HG02938 (cell line): ENCODE measurements around the gene TSSK2.
"Not testable (repeated sequence)": the region's sequence is repeated elsewhere in the genome, so short reads cannot be mapped to it uniquely, and the experiment has no call there.

Source experiments
- ATAC-seq: cut with Tn5 transposase; IDR thresholded peaks from one replicate; pipeline ENCODE4 v1.9.1; 2021; ENCODE audit warnings: mild to moderate bottlenecking, moderate library complexity; ENCODE audit not compliant: unreplicated experiment

TSSK2 gene

GRCh38 chr22:19130959-19131684 is at the start of gene TSSK2:
TSS of gene TSSK2 (plus strand) at chr22:19131308. CDS start at chr22:19131400, 92 bp downstream.
- no peak for ATAC-seq

- ATAC-seq, result no peak
Observed at GRCh38 chr22:19081351-19081750, 49.8 kb upstream of the TSSK2 start.

DNA sequence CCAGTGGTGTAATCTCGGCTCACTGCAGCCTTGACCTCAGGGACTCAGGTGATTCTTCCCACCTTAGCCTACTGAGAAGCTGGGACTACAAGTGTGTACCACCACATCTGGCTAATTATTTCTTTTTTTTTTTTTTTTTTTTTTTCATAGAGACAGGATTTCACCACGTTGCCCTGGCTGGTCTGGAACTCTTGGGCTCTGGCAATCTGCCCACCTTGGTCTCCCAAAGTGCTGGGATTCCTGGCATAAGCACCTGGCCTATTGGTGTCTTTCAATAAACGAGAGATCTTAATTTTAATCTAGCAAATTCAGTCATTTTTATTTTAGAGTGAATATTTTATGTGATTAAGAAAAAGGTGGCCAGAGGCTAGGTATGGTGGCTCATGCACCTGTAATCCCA is 49.0 kb upstream of the TSSK2 start:
- ATAC-seq, result no peak

- no peak for ATAC-seq
Observed at GRCh38 chr22:19082793-19083192, 48.3 kb upstream of the TSSK2 start.

GRCh38 chr22:19084126-19084525 is 47.0 kb upstream of the TSSK2 start:
- ATAC-seq, result not testable (repeated sequence)

- ATAC-seq, result not testable (repeated sequence)
Observed at GRCh38 chr22:19084586-19084985, 46.5 kb upstream of the TSSK2 start.

- ATAC-seq, result no peak
Observed at GRCh38 chr22:19085233-19085718, 45.8 kb upstream of the TSSK2 start.

DNA sequence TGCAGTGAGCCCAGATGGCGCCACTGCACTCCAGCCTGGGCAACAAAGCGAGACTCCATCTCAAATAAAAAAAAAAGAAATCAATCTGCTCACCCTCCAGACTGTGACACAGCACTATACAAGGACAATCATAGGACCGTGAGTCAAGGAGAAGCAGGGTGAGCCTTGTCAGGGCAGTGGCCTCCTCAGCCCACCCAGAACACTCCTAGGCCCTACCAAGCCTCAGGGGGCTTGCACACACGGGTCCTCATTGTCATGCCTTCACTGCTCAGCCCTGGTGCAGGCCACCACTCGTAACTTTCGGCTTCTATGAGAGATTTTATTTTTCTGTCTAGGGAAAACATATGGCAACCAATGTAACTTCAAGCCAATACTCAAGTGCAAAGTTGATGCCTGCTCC is 44.7 kb upstream of the TSSK2 start:
- no peak for ATAC-seq

DNA sequence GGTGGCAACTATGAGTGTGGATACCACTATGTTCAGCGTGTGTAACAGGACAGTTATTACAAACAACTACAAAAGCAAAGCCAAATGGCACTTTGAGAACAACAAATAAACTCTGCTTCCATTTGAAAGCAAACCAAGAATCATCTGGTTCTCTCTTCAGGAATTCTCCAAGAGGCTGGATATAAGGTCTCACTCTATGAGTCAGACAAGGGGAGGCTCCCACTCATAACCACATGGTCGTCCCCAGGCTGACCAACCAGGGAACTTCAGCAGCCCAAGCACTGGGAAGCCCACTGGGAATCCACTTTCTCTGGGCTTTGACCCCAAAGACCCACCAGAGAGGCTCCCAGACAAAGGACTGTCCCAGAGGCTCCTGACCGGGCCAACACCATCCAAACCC is 44.2 kb upstream of the TSSK2 start:
- ATAC-seq, result no peak

DNA sequence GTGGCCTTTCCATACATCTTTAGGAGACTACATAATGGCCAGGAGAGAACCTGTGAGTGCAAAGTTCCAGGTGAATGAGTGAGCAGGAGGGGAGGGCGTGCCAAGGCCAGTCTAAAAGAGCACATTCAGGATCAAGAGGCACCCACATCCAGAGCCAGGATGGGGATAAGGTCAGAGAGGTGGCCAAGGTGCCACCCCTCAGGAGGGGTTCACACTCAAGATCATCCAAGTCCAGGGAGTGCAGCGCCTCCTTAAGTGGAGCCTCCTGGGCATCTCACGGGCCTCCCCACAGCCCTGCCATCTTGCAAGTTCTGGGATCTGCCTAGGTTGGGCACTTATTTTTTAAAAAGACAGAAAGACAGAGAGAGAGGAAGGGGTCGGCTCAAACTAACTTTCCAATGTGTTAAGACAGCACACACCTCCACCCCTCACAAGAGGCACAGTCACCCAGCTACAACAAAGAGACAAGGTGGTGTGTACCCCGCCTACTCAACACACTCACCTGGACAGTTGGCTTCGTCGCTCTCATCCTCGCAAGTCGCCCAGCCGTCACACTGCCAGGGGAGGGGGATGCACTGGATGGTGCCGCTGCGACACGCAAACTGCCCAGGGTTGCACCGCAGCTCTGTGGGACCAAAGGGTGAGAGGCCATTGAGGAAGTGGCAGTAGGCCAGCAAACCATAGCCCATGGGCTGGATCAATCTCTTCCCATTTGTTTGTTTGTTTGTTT is 42.1 kb upstream of the TSSK2 start:
- no peak for ATAC-seq

DNA sequence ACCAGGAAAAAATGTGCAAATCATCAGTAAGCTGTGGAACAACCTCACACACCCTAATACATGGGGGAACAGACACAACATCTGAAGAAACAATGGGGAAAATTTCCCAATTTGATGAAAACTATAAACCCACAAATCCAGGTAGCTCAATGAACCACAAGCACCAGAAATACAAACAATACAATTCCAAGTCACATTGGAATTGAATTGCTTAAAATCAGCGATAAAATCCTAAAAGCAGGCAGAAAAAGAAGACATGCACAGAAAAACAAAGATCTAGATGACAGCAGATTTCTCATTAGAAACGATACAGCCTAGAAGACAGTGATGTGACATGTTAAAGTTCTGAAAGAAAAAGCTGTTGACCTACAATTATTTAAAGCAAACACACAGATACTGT is 40.9 kb upstream of the TSSK2 start:
- ATAC-seq, result no peak

GRCh38 chr22:19090586-19091127 is 40.5 kb upstream of the TSSK2 start:
- no peak for ATAC-seq

DNA sequence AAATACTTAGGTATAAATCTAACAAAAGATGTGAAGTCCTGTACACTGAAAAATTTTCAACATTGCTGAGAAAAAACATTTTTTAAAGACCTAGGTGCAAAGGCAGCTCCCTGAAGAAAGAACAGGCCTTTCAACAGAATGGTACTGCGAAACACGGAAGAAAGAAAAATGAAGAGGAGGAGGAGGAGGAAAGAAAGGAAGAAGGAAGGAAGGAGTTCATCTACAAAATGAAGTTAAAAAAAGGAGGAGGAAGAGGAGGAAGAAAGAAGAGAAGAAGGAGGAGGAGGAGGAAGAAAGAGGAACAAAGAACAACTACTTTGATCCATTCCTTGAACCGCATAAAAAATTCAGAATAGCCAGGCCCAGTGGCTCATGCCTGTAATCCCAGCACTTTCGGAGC is 38.4 kb upstream of the TSSK2 start:
- no peak for ATAC-seq

GRCh38 chr22:19094393-19094997 is 36.6 kb upstream of the TSSK2 start:
- ATAC-seq, result no peak

- no peak for ATAC-seq
Observed at GRCh38 chr22:19096555-19096954, 34.6 kb upstream of the TSSK2 start.

DNA sequence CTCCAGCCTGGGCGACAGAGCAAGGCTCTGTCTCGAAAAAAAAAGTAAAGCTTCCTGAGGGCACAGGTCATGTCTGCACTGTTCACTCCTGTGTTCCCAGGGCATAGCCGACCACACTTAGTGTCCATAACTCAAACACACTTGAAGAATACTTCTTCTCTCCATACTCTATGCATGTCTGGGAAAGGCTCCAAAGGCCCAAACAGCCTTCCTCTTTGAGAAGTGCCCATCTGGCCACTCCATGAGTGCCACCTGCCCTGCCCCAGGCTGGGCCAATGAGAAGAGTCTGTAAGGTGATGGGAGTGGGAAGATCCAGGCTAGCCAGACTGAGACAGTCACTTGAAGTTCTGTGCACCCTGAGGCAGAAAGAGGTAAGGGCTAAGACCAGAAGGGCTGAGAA is 33.6 kb upstream of the TSSK2 start:
- ATAC-seq, result no peak

DNA sequence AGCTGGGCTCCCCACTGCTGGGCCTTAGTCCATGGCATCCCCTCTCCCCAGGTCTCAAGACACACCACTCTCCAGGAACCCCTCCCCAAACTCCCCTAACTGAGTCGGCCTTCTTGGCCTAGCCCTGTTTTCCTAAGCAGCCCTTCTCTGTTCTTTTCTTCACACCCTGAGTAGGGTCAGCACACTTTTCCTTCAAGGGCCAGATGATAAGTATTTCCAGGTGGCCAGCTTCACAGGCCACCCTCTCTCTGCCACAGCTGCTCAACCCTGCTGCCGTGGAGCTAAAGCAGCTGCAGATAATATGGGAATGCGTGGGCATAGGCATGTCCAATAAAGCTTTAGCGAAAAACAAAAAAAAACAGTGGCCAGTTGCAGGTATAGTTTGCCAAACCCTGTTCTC is 33.0 kb upstream of the TSSK2 start:
- no peak for ATAC-seq

GRCh38 chr22:19103880-19104821 is 27.0 kb upstream of the TSSK2 start:
- no peak for ATAC-seq

GRCh38 chr22:19105456-19105855 is 25.7 kb upstream of the TSSK2 start:
- no peak for ATAC-seq
